WERI-Rb-1 (cell line): ENCODE results near the gene SFT2D3.

Experiments used
- DNase-seq: peaks from one replicate; pipeline ENCODE4 v3.0.0-alpha.2; 2020
- H3K27ac ChIP-seq: fragments of 250-450 bp; sonication (Bioruptor Pico); 2 replicates; pipeline ENCODE4 v1.5.1; 2020; ENCODE audit warnings: mild to moderate bottlenecking, moderate library complexity
- H3K27me3 ChIP-seq: fragments of 250-450 bp; sonication (Bioruptor Pico); 2 replicates; pipeline ENCODE4 v1.5.1; 2021; ENCODE audit warnings: mild to moderate bottlenecking, low read depth, moderate library complexity; ENCODE audit not compliant: insufficient read depth, severe bottlenecking
- H3K36me3 ChIP-seq: fragments of 250-450 bp; sonication (Bioruptor Pico); 2 replicates; pipeline ENCODE4 v1.5.1; 2020; ENCODE audit warnings: mild to moderate bottlenecking, moderate library complexity
- H3K4me3 ChIP-seq: 2 replicates; pipeline ENCODE4 v1.5.1; 2011; ENCODE audit warnings: low read depth, mild to moderate bottlenecking, control low read depth, low read length
- H3K9me3 ChIP-seq: fragments of 250-450 bp; sonication (Bioruptor Pico); 2 replicates; pipeline ENCODE4 v1.5.1; 2021; ENCODE audit warnings: mild to moderate bottlenecking, moderate library complexity; ENCODE audit not compliant: severe bottlenecking
- TF ChIP-seq, protein P1 (sequence below): IDR thresholded peaks from 2 replicates; pipeline ENCODE4 v1.5.1; 2011; ENCODE audit warnings: low read depth, mild to moderate bottlenecking, control low read depth, inconsistent platforms, low read length

Gene SFT2D3

DNA sequence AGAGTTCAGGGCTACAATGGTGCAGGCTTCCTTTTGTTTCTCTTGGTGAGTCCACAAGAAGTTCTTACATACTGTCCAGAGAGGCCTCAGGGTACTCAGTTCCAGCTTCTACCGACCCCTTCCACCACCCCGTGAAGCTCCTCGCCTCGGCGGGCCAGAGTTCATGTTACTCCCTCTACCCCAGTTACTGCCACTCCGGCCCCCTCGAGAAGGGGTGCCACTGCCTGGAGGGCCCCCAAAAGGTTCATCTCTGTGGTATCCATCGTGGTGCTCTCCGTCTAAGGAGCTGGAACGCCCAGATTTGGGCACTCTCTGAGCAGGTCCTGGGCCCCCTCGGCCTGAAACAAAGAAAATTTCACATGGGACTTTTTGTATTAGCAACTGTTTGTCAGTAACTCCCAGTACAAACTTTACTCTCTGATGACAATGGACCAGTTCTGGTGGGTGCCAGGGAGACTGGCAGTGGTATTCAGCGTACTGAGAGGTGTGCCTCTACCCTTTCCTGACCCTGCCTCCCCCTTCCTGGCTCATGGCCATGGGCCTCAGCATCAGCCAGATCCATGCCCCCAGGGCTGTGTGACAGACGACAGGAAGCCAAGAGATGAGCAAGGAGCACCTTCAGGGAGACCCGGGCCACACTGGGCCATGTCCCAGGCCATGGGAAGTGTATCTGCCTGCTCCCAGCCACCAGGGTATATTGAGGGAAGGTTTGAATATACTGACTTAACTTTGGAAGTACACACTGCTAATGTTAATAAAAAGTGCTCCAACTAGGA lies 5.1 kb downstream of the SFT2D3 start:
- H3K36me3 ChIP-seq: peaks cover 67% of the 10 kb centered on the region

DNA sequence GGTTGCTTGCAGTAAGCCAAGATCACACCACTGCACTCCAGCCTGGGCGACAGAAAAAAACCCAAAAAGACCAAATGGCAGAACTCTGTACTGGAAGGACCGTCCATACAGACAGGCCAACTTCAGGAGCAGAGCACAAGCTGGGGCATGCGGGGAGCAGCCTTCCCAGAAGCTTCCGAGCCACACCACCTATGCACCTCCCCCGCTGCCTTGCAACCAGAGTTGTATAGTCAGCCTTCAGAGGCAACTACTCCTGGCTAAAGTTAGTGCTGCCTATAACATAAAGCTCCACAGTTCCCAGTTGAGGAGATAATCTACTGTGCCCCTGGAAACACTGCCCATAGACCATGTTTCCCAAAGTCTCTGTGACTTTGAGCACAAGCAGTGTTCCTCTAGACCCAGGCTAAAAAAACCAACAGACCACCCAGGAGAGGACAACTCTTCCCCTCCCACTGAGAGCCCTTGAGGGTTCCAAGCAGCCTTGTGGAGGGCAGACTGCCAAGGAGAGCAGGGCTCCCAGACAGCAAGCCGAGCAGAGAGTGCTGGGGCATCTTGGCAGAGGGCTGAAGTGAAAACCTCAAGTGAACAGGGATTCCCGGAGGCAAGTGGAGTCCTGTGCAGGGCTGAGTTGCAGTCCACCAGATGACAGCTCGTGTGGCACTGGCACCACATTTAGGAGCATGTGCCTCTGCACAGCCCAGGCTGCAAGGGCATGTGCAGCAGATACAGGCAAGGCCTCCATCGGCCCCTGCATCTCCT lies 6.8 kb downstream of the SFT2D3 start:
- Histone ChIP-seq H3K36me3 (peaks cover 72% of the 10 kb centered on the region), H3K27me3 (no peaks in the 10 kb centered on the region), H3K4me3 (no peak overlapping the region)

More for the DNA sequence above, 5.1 kb downstream of the SFT2D3 start:
- Histone ChIP-seq H3K27me3 (no peaks in the 10 kb centered on the region), H3K9me3 (no peaks in the 10 kb centered on the region), H3K27ac (no peak overlapping the region), H3K4me3 (no peak overlapping the region)
- TF ChIP-seq, protein P1, sequence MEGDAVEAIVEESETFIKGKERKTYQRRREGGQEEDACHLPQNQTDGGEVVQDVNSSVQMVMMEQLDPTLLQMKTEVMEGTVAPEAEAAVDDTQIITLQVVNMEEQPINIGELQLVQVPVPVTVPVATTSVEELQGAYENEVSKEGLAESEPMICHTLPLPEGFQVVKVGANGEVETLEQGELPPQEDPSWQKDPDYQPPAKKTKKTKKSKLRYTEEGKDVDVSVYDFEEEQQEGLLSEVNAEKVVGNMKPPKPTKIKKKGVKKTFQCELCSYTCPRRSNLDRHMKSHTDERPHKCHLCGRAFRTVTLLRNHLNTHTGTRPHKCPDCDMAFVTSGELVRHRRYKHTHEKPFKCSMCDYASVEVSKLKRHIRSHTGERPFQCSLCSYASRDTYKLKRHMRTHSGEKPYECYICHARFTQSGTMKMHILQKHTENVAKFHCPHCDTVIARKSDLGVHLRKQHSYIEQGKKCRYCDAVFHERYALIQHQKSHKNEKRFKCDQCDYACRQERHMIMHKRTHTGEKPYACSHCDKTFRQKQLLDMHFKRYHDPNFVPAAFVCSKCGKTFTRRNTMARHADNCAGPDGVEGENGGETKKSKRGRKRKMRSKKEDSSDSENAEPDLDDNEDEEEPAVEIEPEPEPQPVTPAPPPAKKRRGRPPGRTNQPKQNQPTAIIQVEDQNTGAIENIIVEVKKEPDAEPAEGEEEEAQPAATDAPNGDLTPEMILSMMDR: no peak
- DNase-seq: no peak

DNA sequence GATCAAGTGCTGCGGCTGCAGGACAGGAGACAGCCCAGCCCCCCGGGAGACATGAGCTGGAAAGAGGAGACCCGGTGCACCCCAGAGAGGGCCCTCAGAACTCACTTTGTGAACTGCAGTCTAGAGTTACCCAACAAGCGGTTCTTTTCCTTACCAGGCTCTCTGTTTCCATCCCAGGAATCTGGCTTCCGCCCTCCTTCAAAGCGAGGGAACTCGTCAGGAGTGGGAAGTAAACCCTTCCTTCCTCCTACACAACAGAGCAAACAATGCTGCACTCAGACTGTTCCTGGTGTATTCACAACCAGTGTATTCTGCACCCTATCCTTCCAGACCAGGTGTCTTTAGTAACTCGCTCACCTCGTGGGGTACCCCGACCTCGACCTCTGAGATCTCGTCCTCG lies 8.0 kb downstream of the SFT2D3 start:
- Histone ChIP-seq H3K9me3 (no peaks in the 10 kb centered on the region), H3K4me3 (no peak overlapping the region), H3K36me3 (peaks cover 73% of the 10 kb centered on the region), H3K27ac (no peak overlapping the region), H3K27me3 (no peaks in the 10 kb centered on the region)
- TF ChIP-seq, protein P1: no peak
- DNase-seq: no peak

More for the DNA sequence above, 6.8 kb downstream of the SFT2D3 start:
- no peaks in the 10 kb centered on the region for H3K9me3 ChIP-seq
- TF ChIP-seq, protein P1: no peak
- no peak overlapping the region for H3K27ac ChIP-seq
- no peak for DNase-seq

DNA sequence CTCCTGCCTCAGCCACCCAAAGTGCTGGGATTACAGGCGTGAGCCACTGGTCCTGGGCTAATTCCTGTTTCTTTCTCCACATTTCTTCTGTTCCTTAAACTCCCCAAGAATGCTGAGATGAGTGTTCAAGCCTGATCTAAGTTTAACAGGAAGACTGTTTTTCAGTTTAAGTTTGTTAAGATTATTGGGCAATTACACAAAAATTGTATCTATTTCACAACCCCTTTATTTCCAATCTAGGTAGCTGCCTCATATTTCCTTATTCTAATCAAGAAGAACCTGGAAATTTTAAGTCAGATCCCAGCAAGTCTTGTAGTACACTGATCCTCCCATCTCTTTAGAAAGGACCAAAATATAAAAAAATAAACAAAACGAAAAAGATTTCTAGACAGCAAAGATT lies 11.7 kb downstream of the SFT2D3 start:
- Histone ChIP-seq H3K4me3 (no peak overlapping the region), H3K9me3 (no peaks in the 10 kb centered on the region), H3K27me3 (no peaks in the 10 kb centered on the region), H3K36me3 (peaks cover 72% of the 10 kb centered on the region), H3K27ac (no peak overlapping the region)
- DNase-seq: no peak
- TF ChIP-seq, protein P1: no peak

DNA sequence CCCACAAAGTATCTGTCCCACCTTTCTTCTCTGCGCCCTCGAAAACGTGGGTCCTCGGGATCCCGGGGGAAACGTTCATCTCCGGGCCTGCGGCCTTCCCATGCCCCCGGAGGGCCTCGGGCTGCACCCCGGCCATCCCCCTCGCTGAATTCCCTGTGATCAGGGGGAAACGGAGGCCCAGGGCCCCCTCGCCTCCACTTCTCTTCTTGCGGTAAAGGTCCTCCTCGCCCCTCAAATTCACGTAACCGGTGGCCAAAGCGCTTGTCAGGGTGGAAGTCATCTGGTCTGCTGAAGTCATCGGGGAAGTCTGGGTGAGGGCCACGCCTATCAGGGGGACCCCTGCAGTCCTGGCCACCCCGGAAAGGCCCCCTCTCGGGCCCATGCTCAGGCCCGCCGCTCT lies 12.3 kb downstream of the SFT2D3 start:
- no peaks in the 10 kb centered on the region for H3K9me3 ChIP-seq
- no peak for DNase-seq
- TF ChIP-seq, protein P1: no peak
- H3K36me3 ChIP-seq: peaks cover 72% of the 10 kb centered on the region
- no peak overlapping the region for H3K27ac ChIP-seq
- no peak overlapping the region for H3K4me3 ChIP-seq
- no peaks in the 10 kb centered on the region for H3K27me3 ChIP-seq
